GM19467 (cell line): ENCODE results near the gene NTSR2.
"Not testable (repeated sequence)": the region's sequence is repeated elsewhere in the genome, so short reads cannot be mapped to it uniquely, and the experiment has no call there.

Source experiments
- ATAC-seq: cut with Tn5 transposase; IDR thresholded peaks from one replicate; pipeline ENCODE4 v1.9.1; 2021; ENCODE audit warnings: mild to moderate bottlenecking, moderate library complexity; ENCODE audit not compliant: unreplicated experiment

NTSR2 gene

GRCh38 chr2:11680182-11680900 lies 10.3 kb upstream of the NTSR2 start:
- no peak for ATAC-seq

GRCh38 chr2:11679486-11680181 lies 9.6 kb upstream of the NTSR2 start:
- ATAC-seq: no peak

- no peak for ATAC-seq
Measured at GRCh38 chr2:11679016-11679415, 9.0 kb upstream of the NTSR2 start.

GRCh38 chr2:11678306-11678960 lies 8.4 kb upstream of the NTSR2 start:
- ATAC-seq: no peak

- ATAC-seq: no peak
Measured at GRCh38 chr2:11677136-11678055, 7.4 kb upstream of the NTSR2 start.

GRCh38 chr2:11676640-11677039 lies 6.6 kb upstream of the NTSR2 start:
- ATAC-seq: no peak

GRCh38 chr2:11675423-11676112 lies 5.6 kb upstream of the NTSR2 start:
- ATAC-seq: no peak

GRCh38 chr2:11674983-11675382 lies 5.0 kb upstream of the NTSR2 start:
- no peak for ATAC-seq

GRCh38 chr2:11672407-11672806 lies 2.4 kb upstream of the NTSR2 start:
- ATAC-seq: no peak

GRCh38 chr2:11667866-11668637 lies 1.9 kb downstream of the NTSR2 start:
- ATAC-seq: no peak

GRCh38 chr2:11667194-11667593 lies 2.8 kb downstream of the NTSR2 start:
- ATAC-seq: no peak

- ATAC-seq: no peak
Measured at GRCh38 chr2:11665510-11666362, 4.3 kb downstream of the NTSR2 start.

- ATAC-seq: no peak
Measured at GRCh38 chr2:11665028-11665427, 5.0 kb downstream of the NTSR2 start.

GRCh38 chr2:11663427-11663826 lies 6.6 kb downstream of the NTSR2 start:
- no peak for ATAC-seq

GRCh38 chr2:11662882-11663281 lies 7.1 kb downstream of the NTSR2 start:
- no peak for ATAC-seq

GRCh38 chr2:11661891-11662435 lies 8.0 kb downstream of the NTSR2 start:
- no peak for ATAC-seq

- not testable (repeated sequence) for ATAC-seq
Measured at GRCh38 chr2:11660396-11660795, 9.6 kb downstream of the NTSR2 start.

GRCh38 chr2:11659851-11660250 lies 10.1 kb downstream of the NTSR2 start:
- no peak for ATAC-seq
